K562 (cell line): ENCODE measurements around the gene NR5A1. TPM values are rescaled to one million over a fixed set of nuclear protein-coding genes. Genes with fewer than 3 reads are reported as not detected.

Experiments used
- ATAC-seq: fragments of 200-7000 bp; cut with Tn5 transposase; 3 replicates; pipeline ENCODE4 v1.9.1; 2020; ENCODE audit warnings: moderate library complexity
- BruUV-seq: library from RNA; stranded (reverse); fragments of 400-500 nt; replicated peaks from 2 replicates; lab custom pipeline; 2021; lab: Mats Ljungman, UMichigan
- CTCF ChIA-PET: fragments of 300-600 bp; formaldehyde crosslinking; extraction: SDS; loops from one replicate; lab custom pipeline; 2021; ENCODE audit warnings: low intra/inter-chr PET ratio; lab: Yijun Ruan, JAX
- POLR2A ChIA-PET: fragments of 300-600, 350-650 bp; sonication (Branson Sonifier 250); formaldehyde crosslinking; extraction: SDS; loops from one replicate; lab custom pipeline; 2021; ENCODE audit warnings: antibody characterized with exemption, inconsistent platforms; lab: Yijun Ruan, JAX
- DNase-seq, 4 experiments: peaks; one replicate each; pipeline versions ENCODE4 v3.0.0 to v3.0.0-alpha.2; 2011 to 2018; ENCODE audit warnings: low spot score in 3 of 4, mixed read lengths in 3 of 4; ENCODE audit errors: extremely low read depth in 1 of 4
- FAIRE-seq: peaks from 2 replicates; lab custom pipeline; 2011; peaks lifted over from hg19 to GRCh38; lab: Jason Lieb, UNC
- H2AFZ ChIP-seq: 2 replicates; pipeline ENCODE4 v1.6.0; 2011; ENCODE audit warnings: low read depth, low read length, control low read depth, inconsistent platforms
- H3K27ac ChIP-seq: fragments of 200-600 bp; 3 replicates; pipeline ENCODE4 v1.8.0; 2011; ENCODE audit warnings: low read depth, mild to moderate bottlenecking, control low read depth, inconsistent platforms, low read length, moderate library complexity, mixed read lengths; ENCODE audit errors: extremely low read depth
- H3K27me3 ChIP-seq, 2 experiments: fragments of 300-600 bp in 1 of 2; 2 replicates in 1 of 2; 3 replicates in 1 of 2; pipeline versions ENCODE4 v1.6.0 to v1.8.0; 2011; ENCODE audit warnings: inconsistent platforms in 2 of 2, low read length in 2 of 2, mild to moderate bottlenecking in 1 of 2, mixed read lengths in 1 of 2, moderate library complexity in 1 of 2; ENCODE audit not compliant: control insufficient read depth in 2 of 2, insufficient read depth in 2 of 2
- H3K36me3 ChIP-seq: fragments of 300-600 bp; 3 replicates; pipeline ENCODE4 v1.8.0; 2011; ENCODE audit warnings: mild to moderate bottlenecking, low read length, inconsistent platforms; ENCODE audit not compliant: control insufficient read depth, insufficient read depth
- H3K4me1 ChIP-seq, 2 experiments: fragments of 200-600 bp in 1 of 2; replicated peaks in 1 of 2; 2 replicates in 1 of 2; 3 replicates in 1 of 2; pipeline versions ENCODE4 v1.5.1 to v1.8.0; 2011; ENCODE audit warnings: inconsistent platforms in 2 of 2, low read length in 2 of 2, mild to moderate bottlenecking in 1 of 2, mixed read lengths in 1 of 2, moderate library complexity in 1 of 2; ENCODE audit not compliant: control insufficient read depth in 2 of 2, insufficient read depth in 2 of 2
- H3K4me2 ChIP-seq: 2 replicates; pipeline ENCODE4 v1.6.1; 2011; ENCODE audit warnings: low read length, control low read depth, inconsistent platforms, mixed read lengths; ENCODE audit not compliant: insufficient read depth
- H3K4me3 ChIP-seq: fragments of 200-600 bp; sonication (generic), shearing (Covaris generic); 2 replicates; pipeline ENCODE4 v1.5.1; 2016; ENCODE audit warnings: control low read depth, inconsistent platforms
- H3K79me2 ChIP-seq: fragments of 200-600 bp; 3 replicates; pipeline ENCODE4 v1.8.0; 2011; ENCODE audit warnings: low read length, inconsistent platforms; ENCODE audit not compliant: control insufficient read depth, insufficient read depth
- H3K9ac ChIP-seq, 2 experiments: 2 replicates each; pipeline versions ENCODE4 v1.6.0 to v1.6.1; 2011; ENCODE audit warnings: low read depth in 2 of 2, low read length in 2 of 2, control low read depth in 1 of 2, inconsistent platforms in 1 of 2, mild to moderate bottlenecking in 1 of 2, mixed read lengths in 1 of 2; ENCODE audit not compliant: insufficient read depth in 1 of 2
- H3K9me1 ChIP-seq: one replicate; pipeline ENCODE4 v1.6.0; 2011; ENCODE audit warnings: inconsistent platforms, mild to moderate bottlenecking, low read length, moderate library complexity; ENCODE audit not compliant: control insufficient read depth, insufficient read depth
- H3K9me3 ChIP-seq: replicated peaks from 2 replicates; pipeline ENCODE4 v1.5.1; 2011; ENCODE audit warnings: low read depth, low read length, inconsistent platforms; ENCODE audit not compliant: control insufficient read depth, insufficient read depth
- H4K20me1 ChIP-seq: replicated peaks from 2 replicates; pipeline ENCODE4 v1.6.1; 2011; ENCODE audit warnings: low read length, inconsistent platforms, mixed read lengths; ENCODE audit not compliant: control insufficient read depth, insufficient read depth
- ARNT ChIP-seq, 2 experiments: fragments of 450-650 bp; IDR thresholded peaks; 2 replicates each; pipeline ENCODE4 v1.6.1; 2016; ENCODE audit warnings: mild to moderate bottlenecking in 1 of 2
- CTCF ChIP-seq, 3 experiments: IDR thresholded peaks in 2 of 3; conservative IDR thresholded peaks in 1 of 3; 2 replicates each; pipeline ENCODE4 v1.5.1; 2011 to 2012; ENCODE audit warnings: low read length in 3 of 3, mild to moderate bottlenecking in 3 of 3, control low read depth in 2 of 3, improper control_type of control experiment in 1 of 3, inconsistent platforms in 1 of 3, low read depth in 1 of 3, mixed read lengths in 1 of 3, moderate library complexity in 1 of 3; ENCODE audit not compliant: insufficient read depth in 2 of 3
- DPF2 ChIP-seq: fragments of 450-650 bp; IDR thresholded peaks from 2 replicates; pipeline ENCODE4 v1.6.1; 2016
- MBD2 ChIP-seq: sonication (generic); IDR thresholded peaks from 2 replicates; pipeline ENCODE4 v1.6.1; 2016; ENCODE audit warnings: low read depth, borderline replicate concordance
- NRF1 ChIP-seq, 2 experiments: fragments of 450-650 bp; IDR thresholded peaks in 1 of 2; conservative IDR thresholded peaks in 1 of 2; 2 replicates each; pipeline ENCODE4 v1.6.1; 2014; ENCODE audit warnings: mild to moderate bottlenecking in 2 of 2
- PHF21A ChIP-seq: fragments of 450-650 bp; IDR thresholded peaks from 2 replicates; pipeline ENCODE4 v1.6.1; 2017; ENCODE audit warnings: low read depth, borderline replicate concordance
- SMARCA5 ChIP-seq: fragments of 450-650 bp; IDR thresholded peaks from 2 replicates; pipeline ENCODE4 v1.6.1; 2016
- TAF1 ChIP-seq: IDR thresholded peaks from 2 replicates; pipeline ENCODE4 v1.6.1; 2011; ENCODE audit warnings: mild to moderate bottlenecking, low read length, moderate library complexity; ENCODE audit not compliant: insufficient read depth, control insufficient read depth, severe bottlenecking; ENCODE audit errors: extremely low read depth
- TCF3 ChIP-seq: sonication (generic); formaldehyde crosslinking; IDR thresholded peaks from 2 replicates; pipeline ENCODE4 v1.4.0; 2020; ENCODE audit warnings: mild to moderate bottlenecking, missing genetic modification reagents
- ZNF263 ChIP-seq: sonication (generic); formaldehyde crosslinking; IDR thresholded peaks from 2 replicates; pipeline ENCODE4 v1.8.0; 2022; ENCODE audit warnings: mild to moderate bottlenecking, missing genetic modification reagents, borderline replicate concordance
- ZNF644 ChIP-seq: fragments of 200-800 bp; sonication (Bioruptor generic); IDR thresholded peaks from 2 replicates; pipeline ENCODE4 v1.6.1; 2016; ENCODE audit warnings: low read depth, missing genetic modification characterization, missing compliant biosample characterization
- WGBS: fragments of 100-300 bp; shearing (Covaris generic); methylation state at CpG from one replicate; pipeline ENCODE4 v1.1.6; 2016; ENCODE audit warnings: low coverage, mixed read lengths; ENCODE audit not compliant: insufficient coverage; ENCODE audit errors: missing lambda C conversion rate; 5-methylcytosine and 5-hydroxymethylcytosine counted together
- in situ Hi-C: fragments of 300-500 bp; cut with MboI; formaldehyde crosslinking; loops from 4 replicates; pipeline ENCODE4 v1.15.0; 2018; ENCODE audit warnings: inconsistent platforms, mixed read lengths
- intact Hi-C: fragments of 100-400 bp; cut with micrococcal nuclease; formaldehyde crosslinking; loops from 2 replicates; pipeline ENCODE4 v1.14.2; 2022
- polyA plus RNA-seq, 8 experiments: library from polyadenylated mRNA; depleted of rRNA in 4 of 8; stranded (reverse) in 5 of 8; unstranded in 3 of 8; fragments of >200 nt; fragmentation: Nextera tagmentation in 2 of 8; fragmentation: Illumina TruSeq in 1 of 8; extraction: Ambion mirVana in 2 of 8; extraction: Trizol in 1 of 8; gene quantifications; 2 replicates each; pipeline versions ENCODE4 v1.2.1 to v1.2.3, GENCODE V29; 2011 to 2014; ENCODE audit warnings: inconsistent platforms in 1 of 8, missing spikeins in 1 of 8
- total RNA-seq, 7 experiments: library from RNA; depleted of rRNA in 6 of 7; stranded (reverse); fragments of >200 nt in 6 of 7; fragmentation: Illumina TruSeq in 2 of 7; extraction: Trizol in 2 of 7; gene quantifications; 2 replicates each; pipeline versions ENCODE4 v1.2.1 to v1.2.3, GENCODE V29; 2011 to 2021; ENCODE audit warnings: low replicate concordance in 1 of 7
- TF ChIP-seq, protein P1 (sequence below): fragments of 250-450 bp; sonication (Bioruptor Pico); IDR thresholded peaks from 2 replicates; pipeline ENCODE4 v1.9.0; 2021; ENCODE audit warnings: mild to moderate bottlenecking

The NR5A1 gene
- total and polyA plus RNA-seq, 9 of the 15 experiments (the other 6 are each of a cell fraction or from before 2014, with no cell fraction given) = 0.11 to 0.32 (median 0.20) TPM; not detected in 6

GRCh38 chr9:124477211-124477647 lies 30.0 kb downstream of the NR5A1 start:
- H3K9me3 ChIP-seq = no peaks in the 10 kb centered on the region
- in situ Hi-C loops = no loop called here
- peak overlapping the region; percentile 18; the same call in 1 of the 2 replicates for H3K4me3 ChIP-seq
- TF ChIP-seq ZNF644 (tag) (no peak), SMARCA5 (0 out of 2 replicates have a peak, but pooled peaks have one; percentile 43), CTCF (IDR thresholded peaks at IDR 0.05 in 2 of 3, conservative IDR thresholded peaks at IDR 0.05 in 1 of 3; ENCODE audit: insufficient read depth in 2 of 3, low read depth in 1 of 3, low read length in 3 of 3) (0 out of 6 replicates have a peak, but pooled peaks of 1 of the 3 experiments have one; percentile 10), MBD2 (no peak), TCF3 (CRISPR knock-in tag) (no peak), PHF21A (no peak), DPF2 (no peak), NRF1 (conservative IDR thresholded peaks at IDR 0.05 in 1 of 2, IDR thresholded peaks at IDR 0.05 in 1 of 2) (0 out of 4 replicates have a peak, but pooled peaks of 1 of the 2 experiments have one; percentile 17), ZNF263 (peak; percentile 63; the same call in 1 of the 2 replicates), TAF1 (no peak), ARNT (IDR thresholded peaks at IDR 0.05) (no peak)
- TF ChIP-seq, protein P1, sequence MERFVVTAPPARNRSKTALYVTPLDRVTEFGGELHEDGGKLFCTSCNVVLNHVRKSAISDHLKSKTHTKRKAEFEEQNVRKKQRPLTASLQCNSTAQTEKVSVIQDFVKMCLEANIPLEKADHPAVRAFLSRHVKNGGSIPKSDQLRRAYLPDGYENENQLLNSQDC (CRISPR knock-in tag) = no peak

More at GRCh38 chr9:124477211-124477647, 30.0 kb downstream of the NR5A1 start:
- Histone ChIP-seq H3K4me1 (peaks cover 0 to 52% of the 10 kb centered on the region in 2 experiments; a peak in 3 of 5 replicates), H4K20me1 (peaks cover 16% of the 10 kb centered on the region), H3K9ac (peak overlapping the region in 1 of 2 experiments; percentile 43; a peak in 2 of 4 replicates), H3K36me3 (no peaks in the 10 kb centered on the region), H3K27ac (no peak overlapping the region), H3K4me2 (peak overlapping the region; percentile 7; the same call in 1 of the 2 replicates), H2AFZ (no peak overlapping the region), H3K9me1 (no peaks in the 10 kb centered on the region), H3K79me2 (no peaks in the 10 kb centered on the region), H3K27me3 (peaks cover 4 to 56% of the 10 kb centered on the region in 2 experiments; a peak in 4 of 5 replicates)
- ChIA-PET CTCF (no interaction called here), POLR2A (no interaction called here)
- peak; percentile 27 for ATAC-seq
- peak in 2 of 4 experiments; percentile 37 to 42 for DNase-seq
- BruUV-seq = no TSS peak
- intact Hi-C loops = no loop called here
- 9% methylated on average over 14 of the region's 19 CpGs for WGBS
- no peak for FAIRE-seq
